Epithelial cell of esophagus (primary cell): Measurements from ENCODE around the gene RANBP3.
"Not testable (repeated sequence)": the region's sequence is repeated elsewhere in the genome, so short reads cannot be mapped to it uniquely, and the experiment has no call there.

ENCODE experiments used
- DNase-seq: peaks from one replicate; pipeline ENCODE4 v3.0.0; 2010; ENCODE audit warnings: low read depth
- H3K4me3 ChIP-seq: 2 replicates; pipeline ENCODE4 v1.5.1; 2011; ENCODE audit warnings: mild to moderate bottlenecking, low read length, control low read depth
- CTCF ChIP-seq: IDR thresholded peaks from 2 replicates; pipeline ENCODE4 v1.5.1; 2011; ENCODE audit warnings: low read depth, mild to moderate bottlenecking, low read length, control low read depth, inconsistent platforms; ENCODE audit not compliant: insufficient read depth; ENCODE audit errors: missing control alignments

RANBP3 gene

GRCh38 chr19:6014551-6015135 lies 36.7 kb upstream of the RANBP3 start:
- no peak for DNase-seq
- no peak overlapping the region for H3K4me3 ChIP-seq

DNA sequence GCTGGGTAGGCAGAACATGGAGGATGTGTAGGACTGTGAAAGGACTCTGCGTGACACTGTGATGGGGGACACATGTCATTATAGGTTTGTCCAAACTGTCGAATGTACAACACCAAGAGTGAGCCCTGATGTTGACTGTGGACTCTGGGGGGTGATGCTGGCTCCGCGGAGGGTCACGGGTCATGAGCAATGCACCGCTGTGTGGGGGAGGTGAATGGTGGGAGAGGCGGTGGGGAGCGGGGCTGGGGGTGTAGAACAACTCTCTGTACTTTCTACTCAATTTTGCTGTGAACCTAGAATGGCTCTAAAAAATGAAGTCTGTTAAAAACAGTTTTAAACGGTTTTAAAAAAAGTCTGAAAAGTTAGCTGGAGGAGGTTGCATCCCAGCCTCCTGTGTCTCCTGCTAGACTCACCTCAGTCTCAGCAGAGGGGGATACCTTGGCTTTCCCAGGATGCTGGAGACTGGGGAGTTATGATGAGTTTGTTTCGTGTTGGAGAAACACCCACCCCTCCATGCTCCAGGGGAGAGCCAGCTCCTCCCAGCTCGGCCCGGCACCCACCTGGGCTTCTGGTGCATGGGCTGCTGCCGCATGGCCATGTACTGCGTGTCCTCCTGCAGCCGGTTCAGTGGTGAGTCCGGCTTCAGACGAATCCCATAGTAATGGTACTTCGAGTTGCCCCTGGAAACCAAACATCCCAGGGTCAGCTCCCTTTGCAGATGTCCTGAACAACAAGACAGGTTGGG lies 34.7 kb upstream of the RANBP3 start:
- no peak for DNase-seq
- no peak overlapping the region for H3K4me3 ChIP-seq
- no peak for TF ChIP-seq CTCF

More at GRCh38 chr19:6014551-6015135, 36.7 kb upstream of the RANBP3 start:
- no peak for TF ChIP-seq CTCF

- no peak for DNase-seq
- no peak for TF ChIP-seq CTCF
- H3K4me3 ChIP-seq, result no peak overlapping the region
These were observed 33.9 kb upstream of the RANBP3 start for GRCh38 chr19:6011794-6012193.

- H3K4me3 ChIP-seq, result no peak overlapping the region
- TF ChIP-seq CTCF, result no peak
- no peak for DNase-seq
These were observed 33.3 kb upstream of the RANBP3 start for GRCh38 chr19:6011206-6011605.

DNA sequence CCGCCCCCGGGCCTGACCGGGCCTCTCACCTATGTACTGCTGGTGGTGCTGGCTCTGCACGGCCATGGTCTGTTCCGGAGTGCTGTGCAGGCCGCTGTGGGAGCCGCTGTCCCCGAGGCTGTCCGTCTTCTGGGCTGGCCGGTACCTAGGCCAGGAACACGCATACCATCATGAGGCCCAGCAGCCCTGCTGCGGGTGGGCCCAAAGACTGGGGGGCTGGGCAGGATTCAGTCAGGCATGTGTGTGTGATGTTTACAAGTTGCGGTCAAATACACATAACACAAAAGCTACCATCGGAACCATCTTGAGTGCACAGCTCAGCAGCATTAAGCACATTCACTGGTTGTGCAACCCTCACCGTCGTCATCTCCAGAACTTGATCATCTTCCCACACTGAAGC lies 32.2 kb upstream of the RANBP3 start:
- TF ChIP-seq CTCF, result no peak
- no peak for DNase-seq
- H3K4me3 ChIP-seq, result no peak overlapping the region

GRCh38 chr19:6007866-6008265 lies 29.9 kb upstream of the RANBP3 start:
- no peak for DNase-seq
- no peak overlapping the region for H3K4me3 ChIP-seq
- TF ChIP-seq CTCF, result no peak

GRCh38 chr19:6006896-6007295 lies 29.0 kb upstream of the RANBP3 start:
- no peak for TF ChIP-seq CTCF
- no peak for DNase-seq
- H3K4me3 ChIP-seq, result no peak overlapping the region

- H3K4me3 ChIP-seq, DNase-seq: not testable (repeated sequence)
These were observed 28.1 kb upstream of the RANBP3 start for GRCh38 chr19:6006070-6006446.
